GM12878 (cell line): ENCODE results near the gene IRF2BPL. TPM values are rescaled to one million over a fixed set of nuclear protein-coding genes. Genes with fewer than 3 reads are reported as not detected.

ENCODE experiments used
- ATAC-seq: fragments of 200-7000 bp; cut with Tn5 transposase; 3 replicates; pipeline ENCODE4 v1.9.1; 2020; ENCODE audit warnings: mild to moderate bottlenecking, moderate library complexity
- BruUV-seq: library from RNA; stranded (reverse); fragments of 400-500 nt; replicated peaks from 2 replicates; lab custom pipeline; 2021; lab: Mats Ljungman, UMichigan
- CTCF ChIA-PET: fragments of 300-600 bp; sonication (Branson Sonifier 250); formaldehyde crosslinking; extraction: SDS; loops from one replicate; lab custom pipeline; 2021; ENCODE audit warnings: inconsistent platforms; lab: Yijun Ruan, JAX
- POLR2A ChIA-PET: fragments of 350-600 bp; formaldehyde crosslinking; extraction: SDS; loops from one replicate; lab custom pipeline; 2021; ENCODE audit warnings: inconsistent platforms; lab: Charles Lee
- RAD21 ChIA-PET: fragments of 300-600 bp; sonication (Branson Sonifier 250); formaldehyde crosslinking; loops from one replicate; lab custom pipeline; 2023; ENCODE audit warnings: antibody characterized with exemption; ENCODE audit not compliant: unreplicated experiment; lab: Charles Lee
- SMC1A ChIA-PET: fragments of 300-600 bp; sonication (Branson Sonifier 250); formaldehyde crosslinking; loops from one replicate; lab custom pipeline; 2023; ENCODE audit not compliant: unreplicated experiment, uncharacterized antibody; lab: Charles Lee
- DNase-seq: peaks from one replicate; pipeline ENCODE4 v3.0.0-alpha.2; 2011; ENCODE audit warnings: low read depth, low spot score
- FAIRE-seq: peaks from 3 replicates; lab custom pipeline; 2011; peaks lifted over from hg19 to GRCh38; lab: Jason Lieb, UNC
- H2AFZ ChIP-seq: 2 replicates; pipeline ENCODE4 v1.6.0; 2011; ENCODE audit warnings: low read depth, low read length, control low read depth; ENCODE audit not compliant: control insufficient read depth
- H3K27ac ChIP-seq: 2 replicates; pipeline ENCODE4 v1.5.1; 2011; ENCODE audit warnings: control low read depth; ENCODE audit not compliant: control insufficient read depth, insufficient read depth
- H3K27me3 ChIP-seq, 2 experiments: replicated peaks in 1 of 2; 2 replicates each; pipeline versions ENCODE4 v1.6.0 to v1.6.1; 2011; ENCODE audit warnings: low read length in 1 of 2; ENCODE audit not compliant: control insufficient read depth in 2 of 2, insufficient read depth in 2 of 2
- H3K36me3 ChIP-seq, 2 experiments: 2 replicates each; pipeline ENCODE4 v1.5.1; 2011; ENCODE audit warnings: low read length in 1 of 2; ENCODE audit not compliant: control insufficient read depth in 2 of 2, insufficient read depth in 2 of 2
- H3K4me1 ChIP-seq: 2 replicates; pipeline ENCODE4 v1.6.1; 2011; ENCODE audit warnings: mild to moderate bottlenecking, low read length, moderate library complexity, mixed read lengths; ENCODE audit not compliant: control insufficient read depth, insufficient read depth
- H3K4me2 ChIP-seq: 2 replicates; pipeline ENCODE4 v1.6.0; 2011; ENCODE audit warnings: control low read depth; ENCODE audit not compliant: control insufficient read depth, insufficient read depth
- H3K4me3 ChIP-seq: fragments of 200-600 bp; sonication (generic); 2 replicates; pipeline ENCODE4 v1.5.1; 2016
- H3K79me2 ChIP-seq: 2 replicates; pipeline ENCODE4 v1.6.0; 2011; ENCODE audit warnings: low read length; ENCODE audit not compliant: control insufficient read depth, insufficient read depth
- H3K9ac ChIP-seq: 2 replicates; pipeline ENCODE4 v1.8.0; 2011; ENCODE audit warnings: low read length, control low read depth, mixed read lengths; ENCODE audit not compliant: control insufficient read depth, insufficient read depth
- H3K9me3 ChIP-seq: replicated peaks from 3 replicates; pipeline ENCODE4 v1.5.1; 2011; ENCODE audit warnings: mild to moderate bottlenecking, low read length; ENCODE audit not compliant: control insufficient read depth, insufficient read depth
- H4K20me1 ChIP-seq: 2 replicates; pipeline ENCODE4 v1.6.0; 2011; ENCODE audit not compliant: control insufficient read depth, insufficient read depth
- ASH2L ChIP-seq: fragments of 300-600, 200-600 bp; sonication (generic); IDR thresholded peaks from 2 replicates; pipeline ENCODE4 v1.6.1; 2017; ENCODE audit warnings: low read depth, mild to moderate bottlenecking, borderline replicate concordance
- BCLAF1 ChIP-seq: fragments of 450-650 bp; IDR thresholded peaks from 2 replicates; pipeline ENCODE4 v1.6.1; 2017; ENCODE audit warnings: antibody characterized with exemption, mild to moderate bottlenecking, moderate library complexity
- BMI1 ChIP-seq: fragments of 450-650 bp; IDR thresholded peaks from 2 replicates; pipeline ENCODE4 v1.6.1; 2016; ENCODE audit warnings: mild to moderate bottlenecking, moderate library complexity, borderline replicate concordance
- CHD2 ChIP-seq: IDR thresholded peaks from 2 replicates; pipeline ENCODE4 v1.6.1; 2011; ENCODE audit warnings: low read depth, low read length, improper control_type of control experiment, borderline replicate concordance
- MAX ChIP-seq: IDR thresholded peaks from 2 replicates; pipeline ENCODE4 v1.6.1; 2012; ENCODE audit warnings: low read depth, low read length, improper control_type of control experiment
- MXI1 ChIP-seq: fragments of 150-350 bp; IDR thresholded peaks from 2 replicates; pipeline ENCODE4 v1.6.1; 2011; ENCODE audit warnings: low read depth, mild to moderate bottlenecking, inconsistent platforms, low read length, improper control_type of control experiment
- SMAD5 ChIP-seq: IDR thresholded peaks from 2 replicates; pipeline ENCODE4 v1.6.1; 2016; ENCODE audit warnings: antibody characterized with exemption, low read depth
- SUPT20H ChIP-seq: IDR thresholded peaks from 2 replicates; pipeline ENCODE4 v1.6.1; 2011; ENCODE audit warnings: low read depth, mild to moderate bottlenecking, low read length, moderate library complexity, borderline replicate concordance; ENCODE audit not compliant: control insufficient read depth
- TCF7 ChIP-seq: IDR thresholded peaks from 2 replicates; pipeline ENCODE4 v1.6.1; 2014; ENCODE audit warnings: antibody characterized with exemption, borderline replicate concordance
- YBX1 ChIP-seq: fragments of 450-650 bp; IDR thresholded peaks from 2 replicates; pipeline ENCODE4 v1.6.1; 2016; ENCODE audit warnings: antibody characterized with exemption
- ZSCAN29 ChIP-seq: fragments of 450-650 bp; IDR thresholded peaks from 2 replicates; pipeline ENCODE4 v1.6.1; 2017; ENCODE audit warnings: mild to moderate bottlenecking, moderate library complexity
- WGBS: methylation state at CpG from one replicate; pipeline ENCODE4 v1.1.6; 2016; ENCODE audit warnings: low lambda C conversion rate; ENCODE audit not compliant: insufficient replicate concordance, insufficient coverage; ENCODE audit errors: missing lambda C conversion rate; 5-methylcytosine and 5-hydroxymethylcytosine counted together
- in situ Hi-C: fragments of 300-500 bp; cut with MboI; formaldehyde crosslinking; loops from 9 replicates; pipeline ENCODE4 v1.14.3; 2018; ENCODE audit warnings: mixed read lengths
- intact Hi-C: fragments of 100-400 bp; cut with micrococcal nuclease; formaldehyde crosslinking; loops from one replicate; pipeline ENCODE4 v1.14.2; 2022; ENCODE audit not compliant: unreplicated experiment
- polyA plus RNA-seq, 11 experiments: library from polyadenylated mRNA; depleted of rRNA in 4 of 11; unstranded in 6 of 11; stranded (reverse) in 5 of 11; fragments of >200 nt; fragmentation: Nextera tagmentation in 4 of 11; fragmentation: Illumina TruSeq in 1 of 11; extraction: Ambion mirVana in 4 of 11; extraction: Trizol in 1 of 11; gene quantifications; 1 replicate in 1 of 11; 2 replicates in 10 of 11; pipeline versions ENCODE4 v1.2.1 to v1.2.3, GENCODE V29; 2011 to 2016; ENCODE audit warnings: inconsistent platforms in 2 of 11, missing spikeins in 2 of 11, low read depth in 1 of 11
- total RNA-seq, 4 experiments: library from RNA; depleted of rRNA in 3 of 4; stranded (reverse); fragments of >200 nt in 3 of 4; fragmentation: Illumina TruSeq in 1 of 4; extraction: Trizol in 1 of 4; gene quantifications; 2 replicates each; pipeline versions ENCODE4 v1.2.1 to v1.2.3, GENCODE V29; 2013 to 2021

IRF2BPL gene
- total and polyA plus RNA-seq, 10 of the 15 experiments (the other 5 are each of a cell fraction or from before 2014, with no cell fraction given), result 1.2 to 34.5 (median 3.1) TPM

- ChIA-PET CTCF (interaction anchor here (0.8 to 6.7 kb wide), 7 partner anchors 9 to 177 kb away, joined by 3 to 170 read pairs (median 7); no protein-coding TSS in a partner anchor), POLR2A (interaction anchor here (0.6 to 2.1 kb wide), 5 partner anchors 8 to 108 kb away, joined by 3 to 7 read pairs (median 4); no protein-coding TSS in a partner anchor), RAD21 (interaction anchor here (0.7 to 6.6 kb wide), 10 partner anchors 15 to 178 kb away, joined by 3 to 119 read pairs (median 4); partner anchors contain the start of gene IRF2BPL), SMC1A (interaction anchor here (1.0 to 6.2 kb wide), 6 partner anchors 8 to 135 kb away, joined by 3 to 174 read pairs (median 4); no protein-coding TSS in a partner anchor)
- in situ Hi-C loops, result no loop called here
- BruUV-seq, result no TSS peak
- H3K27ac ChIP-seq, result no peak overlapping the region
- H3K27me3 ChIP-seq, result no peaks in the 10 kb centered on the region
- H3K9ac ChIP-seq, result no peak overlapping the region
- no peak overlapping the region for H3K4me2 ChIP-seq
- WGBS, result 62% methylated on average over 11 of the region's 11 CpGs
- no peak overlapping the region for H2AFZ ChIP-seq
- no peaks in the 10 kb centered on the region for H3K79me2 ChIP-seq
- no peak overlapping the region for H3K4me3 ChIP-seq
- DNase-seq (no peak), ATAC-seq (no peak), FAIRE-seq (no peak)
- no peaks in the 10 kb centered on the region; the same call in 2 of the 3 replicates for H3K9me3 ChIP-seq
- TF ChIP-seq BCLAF1 (no peak), SMAD5 (no peak), CHD2 (no peak), SUPT20H (no peak), ZSCAN29 (no peak), TCF7 (no peak), MAX (no peak), MXI1 (no peak), ASH2L (no peak), YBX1 (no peak), BMI1 (no peak)
- no peaks in the 10 kb centered on the region for H3K36me3 ChIP-seq
- no peaks in the 10 kb centered on the region; the same call in 1 of the 2 replicates for H4K20me1 ChIP-seq
- H3K4me1 ChIP-seq, result peaks cover 12% of the 10 kb centered on the region
- intact Hi-C loops, result no loop called here
Observed at GRCh38 chr14:77051116-77051515, 22.6 kb upstream of the IRF2BPL start.
